NCI-H1417 (cell line): ENCODE data around the gene RRP15.

Experiments used
- DNase-seq, 3 experiments: peaks; one replicate each; lab custom pipeline; 2025; lab: John Stamatoyannopoulos, UW

RRP15 gene

GRCh38 chr1:218361298-218362065 lies 76.4 kb downstream of the RRP15 start:
- peak in 2 of 3 experiments; percentile 13 to 60 for DNase-seq

GRCh38 chr1:218362418-218363076 lies 77.5 kb downstream of the RRP15 start:
- no peak for DNase-seq

- peak in 1 of 3 experiments; percentile 11 for DNase-seq
These were observed 78.0 kb downstream of the RRP15 start for GRCh38 chr1:218363141-218363540.

- peak in 2 of 3 experiments; percentile 6 to 23 for DNase-seq
These were observed 79.1 kb downstream of the RRP15 start for GRCh38 chr1:218364028-218364710.

- no peak for DNase-seq
These were observed 80.3 kb downstream of the RRP15 start for GRCh38 chr1:218365226-218365999.

GRCh38 chr1:218366322-218367052 lies 81.4 kb downstream of the RRP15 start:
- DNase-seq: peak; percentile 57 to 92 (median 66)

- no peak for DNase-seq
These were observed 82.0 kb downstream of the RRP15 start for GRCh38 chr1:218367118-218367517.

GRCh38 chr1:218368686-218369085 lies 83.6 kb downstream of the RRP15 start:
- no peak for DNase-seq

GRCh38 chr1:218369688-218370511 lies 84.8 kb downstream of the RRP15 start:
- DNase-seq: no peak

GRCh38 chr1:218371927-218372672 lies 87.0 kb downstream of the RRP15 start:
- DNase-seq: peak; percentile 37 to 77 (median 44)

GRCh38 chr1:218374401-218375353 lies 89.6 kb downstream of the RRP15 start:
- peak in 1 of 3 experiments; percentile 8 for DNase-seq

GRCh38 chr1:218376722-218377121 lies 91.6 kb downstream of the RRP15 start:
- DNase-seq: no peak

GRCh38 chr1:218377143-218377660 lies 92.1 kb downstream of the RRP15 start:
- DNase-seq: no peak

- peak in 1 of 3 experiments; percentile 24 for DNase-seq
These were observed 95.3 kb downstream of the RRP15 start for GRCh38 chr1:218380125-218380977.

GRCh38 chr1:218382261-218382660 lies 97.2 kb downstream of the RRP15 start:
- DNase-seq: peak in 1 of 3 experiments; percentile 22

GRCh38 chr1:218383051-218383450 lies 98.0 kb downstream of the RRP15 start:
- peak in 1 of 3 experiments; percentile 75 for DNase-seq

GRCh38 chr1:218383681-218384080 lies 98.6 kb downstream of the RRP15 start:
- no peak for DNase-seq
